Measurements from ENCODE around the gene CAPZB.
A peak's percentile ranks its signal among the peaks of the same experiment; 100 is the strongest.
"Not testable (repeated sequence)": the region's sequence is repeated elsewhere in the genome, so short reads cannot be mapped to it uniquely, and the experiment has no call there.

CAPZB gene

GRCh38 chr1:19485362-19486187 is at the start of gene CAPZB:
Gene CAPZB, minus strand, starts transcription at chr1:19485539. Its CDS starts 101 bp downstream, at chr1:19485438.
- peak; percentile 95 for DNase-seq

- DNase-seq: no peak
These were observed 48.9 kb upstream of the CAPZB start for GRCh38 chr1:19534281-19534680.

- DNase-seq: no peak
These were observed 48.3 kb upstream of the CAPZB start for GRCh38 chr1:19533626-19534025.

GRCh38 chr1:19532519-19532918 is 47.2 kb upstream of the CAPZB start:
- DNase-seq: no peak

GRCh38 chr1:19529664-19530063 is 44.3 kb upstream of the CAPZB start:
- DNase-seq: no peak

- DNase-seq: no peak
These were observed 43.1 kb upstream of the CAPZB start for GRCh38 chr1:19528438-19528837.

GRCh38 chr1:19525607-19526545 is 40.5 kb upstream of the CAPZB start:
- DNase-seq: no peak

GRCh38 chr1:19524791-19525190 is 39.5 kb upstream of the CAPZB start:
- DNase-seq: no peak

GRCh38 chr1:19522570-19522969 is 37.2 kb upstream of the CAPZB start:
- DNase-seq: not testable (repeated sequence)

- peak; percentile 55 for DNase-seq
These were observed 36.1 kb upstream of the CAPZB start for GRCh38 chr1:19521411-19521810.

GRCh38 chr1:19517017-19517416 is 31.7 kb upstream of the CAPZB start:
- DNase-seq: no peak

GRCh38 chr1:19515201-19515600 is 29.9 kb upstream of the CAPZB start:
- DNase-seq: no peak

- no peak for DNase-seq
These were observed 29.1 kb upstream of the CAPZB start for GRCh38 chr1:19514391-19514831.

GRCh38 chr1:19512545-19512944 is 27.2 kb upstream of the CAPZB start:
- DNase-seq: peak; percentile 27

GRCh38 chr1:19511116-19511515 is 25.8 kb upstream of the CAPZB start:
- no peak for DNase-seq

GRCh38 chr1:19509647-19510046 is 24.3 kb upstream of the CAPZB start:
- DNase-seq: not testable (repeated sequence)

GRCh38 chr1:19507516-19507915 is 22.2 kb upstream of the CAPZB start:
- DNase-seq: no peak

- DNase-seq: no peak
These were observed 20.5 kb upstream of the CAPZB start for GRCh38 chr1:19505693-19506457.

- no peak for DNase-seq
These were observed 19.7 kb upstream of the CAPZB start for GRCh38 chr1:19504796-19505692.

- DNase-seq: not testable (repeated sequence)
These were observed 16.9 kb upstream of the CAPZB start for GRCh38 chr1:19502284-19502683.

GRCh38 chr1:19499887-19500286 is 14.5 kb upstream of the CAPZB start:
- not testable (repeated sequence) for DNase-seq

- not testable (repeated sequence) for DNase-seq
These were observed 12.1 kb upstream of the CAPZB start for GRCh38 chr1:19497443-19497842.
